ENCODE data around the gene ANTXRL. TPM values are rescaled to one million over a fixed set of nuclear protein-coding genes. Genes with fewer than 3 reads are reported as not detected.
A peak's percentile ranks its signal among the peaks of the same experiment; 100 is the strongest.
"Not testable (repeated sequence)": the region's sequence is repeated elsewhere in the genome, so short reads cannot be mapped to it uniquely, and the experiment has no call there.

Gene ANTXRL
- polyA plus RNA-seq, 1 donor, result not detected

- peak; percentile 15 to 26 for DNase-seq
- H3K27ac ChIP-seq (ENCODE audit: low read length), result no peak overlapping the region
- whole genome bisulfite sequencing (ENCODE audit: insufficient coverage, low lambda C conversion rate), result 74% methylated on average over 4 of the region's 15 CpGs
- H3K36me3 ChIP-seq (ENCODE audit: control insufficient read depth, insufficient read depth, low read length), result no peaks in the 10 kb centered on the region
- H3K9me3 ChIP-seq (ENCODE audit: control insufficient read depth, low read depth, low read length), result no peaks in the 10 kb centered on the region
- H3K27me3 ChIP-seq (ENCODE audit: control insufficient read depth, insufficient read depth, low read length), result no peaks in the 10 kb centered on the region
- H3K4me3 ChIP-seq (ENCODE audit: low read length), result no peak overlapping the region
- H3K4me1 ChIP-seq (ENCODE audit: control insufficient read depth, insufficient read depth, low read length), result no peaks in the 10 kb centered on the region
These were observed 30.7 kb upstream of the ANTXRL start for GRCh38 chr10:46255801-46256747.

GRCh38 chr10:46257099-46257498 is 29.7 kb upstream of the ANTXRL start:
- no CpG with 5 or more reads among the region's 4 CpGs for WGBS (ENCODE audit: insufficient coverage, low lambda C conversion rate)

GRCh38 chr10:46262906-46263560 is 23.8 kb upstream of the ANTXRL start:
- not testable (repeated sequence) for H3K4me1 ChIP-seq (ENCODE audit: control insufficient read depth, insufficient read depth, low read length); H3K4me3 ChIP-seq (ENCODE audit: low read length); H3K36me3 ChIP-seq (ENCODE audit: control insufficient read depth, insufficient read depth, low read length); H3K27ac ChIP-seq (ENCODE audit: low read length); DNase-seq; H3K27me3 ChIP-seq (ENCODE audit: control insufficient read depth, insufficient read depth, low read length); H3K9me3 ChIP-seq (ENCODE audit: control insufficient read depth, low read depth, low read length)
- WGBS (ENCODE audit: insufficient coverage, low lambda C conversion rate), result no CpG with 5 or more reads among the region's 6 CpGs

More at GRCh38 chr10:46257099-46257498, 29.7 kb upstream of the ANTXRL start:
- H3K9me3 ChIP-seq (ENCODE audit: control insufficient read depth, low read depth, low read length), result no peaks in the 10 kb centered on the region
- H3K36me3 ChIP-seq (ENCODE audit: control insufficient read depth, insufficient read depth, low read length), result no peaks in the 10 kb centered on the region
- H3K4me1 ChIP-seq (ENCODE audit: control insufficient read depth, insufficient read depth, low read length), result no peaks in the 10 kb centered on the region
- H3K27ac ChIP-seq (ENCODE audit: low read length), result no peak overlapping the region
- H3K4me3 ChIP-seq (ENCODE audit: low read length), result no peak overlapping the region
- DNase-seq, result no peak
- no peaks in the 10 kb centered on the region for H3K27me3 ChIP-seq (ENCODE audit: control insufficient read depth, insufficient read depth, low read length)

- H3K27me3 ChIP-seq (ENCODE audit: control insufficient read depth, insufficient read depth, low read length), result no peaks in the 10 kb centered on the region
- no peak for DNase-seq
- WGBS (ENCODE audit: insufficient coverage, low lambda C conversion rate), result no CpG with 5 or more reads among the region's 6 CpGs
- no peaks in the 10 kb centered on the region for H3K36me3 ChIP-seq (ENCODE audit: control insufficient read depth, insufficient read depth, low read length)
- no peaks in the 10 kb centered on the region for H3K4me1 ChIP-seq (ENCODE audit: control insufficient read depth, insufficient read depth, low read length)
- H3K4me3 ChIP-seq (ENCODE audit: low read length), result no peak overlapping the region
- H3K9me3 ChIP-seq (ENCODE audit: control insufficient read depth, low read depth, low read length), result no peaks in the 10 kb centered on the region
- H3K27ac ChIP-seq (ENCODE audit: low read length), result no peak overlapping the region
These were observed 22.9 kb upstream of the ANTXRL start for GRCh38 chr10:46263831-46264268.

GRCh38 chr10:46264336-46264735 is 22.5 kb upstream of the ANTXRL start:
- no peaks in the 10 kb centered on the region for H3K9me3 ChIP-seq (ENCODE audit: control insufficient read depth, low read depth, low read length)
- H3K27me3 ChIP-seq (ENCODE audit: control insufficient read depth, insufficient read depth, low read length), result no peaks in the 10 kb centered on the region
- no CpG with 5 or more reads among the region's 5 CpGs for WGBS (ENCODE audit: insufficient coverage, low lambda C conversion rate)
- no peaks in the 10 kb centered on the region for H3K4me1 ChIP-seq (ENCODE audit: control insufficient read depth, insufficient read depth, low read length)
- no peak for DNase-seq
- H3K4me3 ChIP-seq (ENCODE audit: low read length), result no peak overlapping the region
- H3K36me3 ChIP-seq (ENCODE audit: control insufficient read depth, insufficient read depth, low read length), result no peaks in the 10 kb centered on the region
- no peak overlapping the region for H3K27ac ChIP-seq (ENCODE audit: low read length)

- DNase-seq, result no peak
- no CpG with 5 or more reads among the region's 8 CpGs for WGBS (ENCODE audit: insufficient coverage, low lambda C conversion rate)
- H3K36me3 ChIP-seq (ENCODE audit: control insufficient read depth, insufficient read depth, low read length), result no peaks in the 10 kb centered on the region
These were observed 21.9 kb upstream of the ANTXRL start for GRCh38 chr10:46264737-46265368.

GRCh38 chr10:46265566-46266305 is 21.1 kb upstream of the ANTXRL start:
- not testable (repeated sequence) for H3K36me3 ChIP-seq (ENCODE audit: control insufficient read depth, insufficient read depth, low read length); H3K9me3 ChIP-seq (ENCODE audit: control insufficient read depth, low read depth, low read length); H3K4me3 ChIP-seq (ENCODE audit: low read length); H3K27ac ChIP-seq (ENCODE audit: low read length); H3K4me1 ChIP-seq (ENCODE audit: control insufficient read depth, insufficient read depth, low read length); H3K27me3 ChIP-seq (ENCODE audit: control insufficient read depth, insufficient read depth, low read length); DNase-seq
- whole genome bisulfite sequencing (ENCODE audit: insufficient coverage, low lambda C conversion rate), result no CpG with 5 or more reads among the region's 6 CpGs

More at GRCh38 chr10:46264737-46265368, 21.9 kb upstream of the ANTXRL start:
- no peaks in the 10 kb centered on the region for H3K9me3 ChIP-seq (ENCODE audit: control insufficient read depth, low read depth, low read length)
- no peak overlapping the region for H3K4me3 ChIP-seq (ENCODE audit: low read length)
- no peaks in the 10 kb centered on the region for H3K27me3 ChIP-seq (ENCODE audit: control insufficient read depth, insufficient read depth, low read length)
- H3K4me1 ChIP-seq (ENCODE audit: control insufficient read depth, insufficient read depth, low read length), result no peaks in the 10 kb centered on the region
- H3K27ac ChIP-seq (ENCODE audit: low read length), result no peak overlapping the region

GRCh38 chr10:46266306-46266985 is 20.4 kb upstream of the ANTXRL start:
- H3K36me3 ChIP-seq (ENCODE audit: control insufficient read depth, insufficient read depth, low read length), result no peaks in the 10 kb centered on the region
- no peak for DNase-seq
- WGBS (ENCODE audit: insufficient coverage, low lambda C conversion rate), result no CpG with 5 or more reads among the region's 21 CpGs

GRCh38 chr10:46267132-46267985 is 19.4 kb upstream of the ANTXRL start:
- no peak overlapping the region for H3K4me3 ChIP-seq (ENCODE audit: low read length)
- no peaks in the 10 kb centered on the region for H3K36me3 ChIP-seq (ENCODE audit: control insufficient read depth, insufficient read depth, low read length)
- H3K4me1 ChIP-seq (ENCODE audit: control insufficient read depth, insufficient read depth, low read length), result no peaks in the 10 kb centered on the region
- H3K27me3 ChIP-seq (ENCODE audit: control insufficient read depth, insufficient read depth, low read length), result no peaks in the 10 kb centered on the region
- H3K27ac ChIP-seq (ENCODE audit: low read length), result no peak overlapping the region
- no peaks in the 10 kb centered on the region for H3K9me3 ChIP-seq (ENCODE audit: control insufficient read depth, low read depth, low read length)
- WGBS (ENCODE audit: insufficient coverage, low lambda C conversion rate), result no CpG with 5 or more reads among the region's 10 CpGs
- no peak for DNase-seq

More at GRCh38 chr10:46266306-46266985, 20.4 kb upstream of the ANTXRL start:
- Histone ChIP-seq H3K9me3 (ENCODE audit: control insufficient read depth, low read depth, low read length) (no peaks in the 10 kb centered on the region), H3K27ac (ENCODE audit: low read length) (no peak overlapping the region), H3K27me3 (ENCODE audit: control insufficient read depth, insufficient read depth, low read length) (no peaks in the 10 kb centered on the region), H3K4me3 (ENCODE audit: low read length) (no peak overlapping the region), H3K4me1 (ENCODE audit: control insufficient read depth, insufficient read depth, low read length) (no peaks in the 10 kb centered on the region)

Data from large intestine (tissue), 3 donors.